HFFc6 (cell line): ENCODE results near the gene ISM1. TPM values are rescaled to one million over a fixed set of nuclear protein-coding genes. Genes with fewer than 3 reads are reported as not detected.

Source experiments
- DNase-seq: peaks from one replicate; pipeline ENCODE4 v3.0.0-alpha.2; 2018
- H3K27ac Mint-ChIP-seq: 2 replicates; pipeline ENCODE4 v1.8.0; 2020; ENCODE audit warnings: mild to moderate bottlenecking, mixed read lengths
- H3K27me3 Mint-ChIP-seq: 2 replicates; pipeline ENCODE4 v1.8.0; 2021; ENCODE audit warnings: mild to moderate bottlenecking, moderate library complexity, mixed read lengths; ENCODE audit not compliant: insufficient read depth
- H3K36me3 Mint-ChIP-seq: 2 replicates; pipeline ENCODE4 v1.8.0; 2021; ENCODE audit warnings: low read depth, mixed read lengths
- H3K4me1 Mint-ChIP-seq: 2 replicates; pipeline ENCODE4 v1.8.0; 2020; ENCODE audit warnings: low read depth, mixed read lengths
- H3K4me3 Mint-ChIP-seq: 2 replicates; pipeline ENCODE4 v1.8.0; 2020; ENCODE audit warnings: mild to moderate bottlenecking, moderate library complexity, mixed read lengths
- H3K9me3 Mint-ChIP-seq: 2 replicates; pipeline ENCODE4 v1.8.0; 2020; ENCODE audit warnings: mild to moderate bottlenecking, mixed read lengths
- total RNA-seq, 6 experiments: library from RNA; stranded (reverse); fragmentation: NEBNext Ultra II Directional; extraction: Animal tissue kit (Norgen Biotek cat#: 25700); gene quantifications; 2 replicates in 1 of 6; 3 replicates in 5 of 6; pipeline ENCODE4 v1.2.3, GENCODE V29; 2021
- TF ChIP-seq, protein P1 (sequence below): fragments of 200-600 bp; sonication (generic); IDR thresholded peaks from 2 replicates; pipeline ENCODE4 v1.5.0; 2021; ENCODE audit warnings: antibody characterized with exemption, mild to moderate bottlenecking

ISM1 gene
- total RNA-seq, 6 experiments from 2014 or later, result 0.07 TPM; not detected in 5

DNA sequence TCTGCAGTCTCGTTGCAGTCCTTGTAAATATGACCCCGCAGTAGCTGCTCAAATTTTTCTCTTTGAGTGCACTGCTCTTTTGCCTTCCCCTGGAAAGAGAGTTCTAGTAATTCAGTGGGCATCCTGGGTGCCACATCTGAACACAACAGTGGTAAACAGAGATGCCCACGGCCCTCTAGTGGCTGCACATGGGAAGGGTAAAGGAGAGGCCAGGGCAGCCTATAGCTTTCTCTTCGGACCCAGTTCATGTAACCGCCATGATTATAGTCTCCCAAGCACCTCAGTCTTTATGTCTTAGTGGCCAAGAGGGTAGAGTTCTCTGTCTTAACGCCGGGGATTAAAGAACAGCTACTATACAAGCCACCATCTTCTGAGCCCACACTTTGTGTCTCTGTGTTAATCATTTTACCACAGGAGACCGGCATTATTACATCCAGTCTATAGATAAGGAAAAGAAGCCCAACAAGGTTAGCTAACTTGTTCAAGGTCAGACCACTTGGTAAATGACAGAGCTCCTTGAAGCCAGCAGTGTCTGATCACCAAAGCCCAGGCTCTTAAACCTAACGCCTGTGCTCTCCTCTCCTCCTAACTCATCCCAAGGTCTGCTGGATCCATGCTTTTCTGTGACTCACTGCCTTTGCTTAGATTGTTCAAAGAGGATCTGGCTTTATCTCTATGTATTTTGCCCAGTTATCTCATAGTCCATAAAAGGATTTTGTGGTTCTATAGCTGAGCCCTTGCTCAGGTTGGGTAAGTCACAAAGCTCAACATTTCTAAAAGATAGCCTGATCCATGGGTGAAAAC lies 81.8 kb downstream of the ISM1 start:
- TF ChIP-seq, protein P1, sequence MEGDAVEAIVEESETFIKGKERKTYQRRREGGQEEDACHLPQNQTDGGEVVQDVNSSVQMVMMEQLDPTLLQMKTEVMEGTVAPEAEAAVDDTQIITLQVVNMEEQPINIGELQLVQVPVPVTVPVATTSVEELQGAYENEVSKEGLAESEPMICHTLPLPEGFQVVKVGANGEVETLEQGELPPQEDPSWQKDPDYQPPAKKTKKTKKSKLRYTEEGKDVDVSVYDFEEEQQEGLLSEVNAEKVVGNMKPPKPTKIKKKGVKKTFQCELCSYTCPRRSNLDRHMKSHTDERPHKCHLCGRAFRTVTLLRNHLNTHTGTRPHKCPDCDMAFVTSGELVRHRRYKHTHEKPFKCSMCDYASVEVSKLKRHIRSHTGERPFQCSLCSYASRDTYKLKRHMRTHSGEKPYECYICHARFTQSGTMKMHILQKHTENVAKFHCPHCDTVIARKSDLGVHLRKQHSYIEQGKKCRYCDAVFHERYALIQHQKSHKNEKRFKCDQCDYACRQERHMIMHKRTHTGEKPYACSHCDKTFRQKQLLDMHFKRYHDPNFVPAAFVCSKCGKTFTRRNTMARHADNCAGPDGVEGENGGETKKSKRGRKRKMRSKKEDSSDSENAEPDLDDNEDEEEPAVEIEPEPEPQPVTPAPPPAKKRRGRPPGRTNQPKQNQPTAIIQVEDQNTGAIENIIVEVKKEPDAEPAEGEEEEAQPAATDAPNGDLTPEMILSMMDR, result peak; percentile 73
- H3K27me3 Mint-ChIP-seq, result no peaks in the 10 kb centered on the region; the same call in 1 of the 2 replicates
- H3K4me3 Mint-ChIP-seq, result no peak overlapping the region
- H3K27ac Mint-ChIP-seq, result no peak overlapping the region
- H3K4me1 Mint-ChIP-seq, result no peaks in the 10 kb centered on the region
- DNase-seq, result peak; percentile 3
- no peaks in the 10 kb centered on the region for H3K36me3 Mint-ChIP-seq
- no peaks in the 10 kb centered on the region for H3K9me3 Mint-ChIP-seq

DNA sequence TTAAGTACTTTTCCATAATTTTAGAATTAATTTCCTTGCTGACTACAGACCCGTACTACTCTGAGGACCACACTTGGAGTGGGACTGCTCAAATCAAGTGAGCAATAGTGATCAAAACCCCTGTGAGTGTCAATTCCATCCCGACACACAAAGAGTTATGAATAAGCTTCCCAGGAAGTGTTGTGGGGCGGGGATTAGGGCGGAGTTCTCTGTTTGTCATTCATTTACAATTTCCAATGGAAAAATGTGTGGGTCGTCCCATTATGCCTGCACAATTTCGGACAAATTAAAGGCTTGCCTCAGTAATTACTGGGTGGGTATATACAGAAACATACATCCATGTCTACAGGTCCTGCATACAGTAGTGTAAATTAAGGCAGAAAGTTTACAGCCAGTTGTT lies 84.2 kb downstream of the ISM1 start:
- Mint-ChIP-seq H3K4me3 (no peak overlapping the region), H3K27me3 (no peaks in the 10 kb centered on the region; the same call in 1 of the 2 replicates), H3K9me3 (no peaks in the 10 kb centered on the region), H3K4me1 (no peaks in the 10 kb centered on the region), H3K27ac (no peak overlapping the region), H3K36me3 (no peaks in the 10 kb centered on the region)
- TF ChIP-seq, protein P1, result no peak
- DNase-seq, result no peak

GRCh38 chr20:13307562-13308163 lies 86.6 kb downstream of the ISM1 start:
- Mint-ChIP-seq H3K27ac (no peak overlapping the region), H3K4me3 (no peak overlapping the region), H3K27me3 (peaks cover 4% of the 10 kb centered on the region), H3K9me3 (no peaks in the 10 kb centered on the region), H3K36me3 (no peaks in the 10 kb centered on the region), H3K4me1 (no peaks in the 10 kb centered on the region)
- DNase-seq, result no peak
- TF ChIP-seq, protein P1, result no peak

DNA sequence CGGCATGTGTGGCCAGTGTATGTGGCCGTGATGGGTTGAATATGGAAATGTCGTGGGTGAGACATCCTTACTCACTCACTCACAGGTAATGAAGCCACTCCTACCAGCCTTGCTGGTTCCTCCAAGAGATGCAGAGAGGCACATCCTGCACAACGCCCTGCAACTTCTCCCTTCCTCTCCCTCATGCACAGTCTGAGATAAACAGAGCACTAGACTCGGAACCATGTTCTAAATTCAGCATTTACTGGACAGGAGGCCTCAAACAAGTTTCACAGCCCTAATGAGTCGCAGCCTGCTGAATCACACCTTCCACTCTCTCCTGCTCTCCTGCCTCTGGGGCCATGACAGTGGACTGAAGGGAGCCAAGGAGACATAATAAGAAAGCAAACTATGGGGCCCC lies 91.2 kb downstream of the ISM1 start:
- Mint-ChIP-seq H3K27ac (no peak overlapping the region), H3K4me1 (no peaks in the 10 kb centered on the region), H3K4me3 (no peak overlapping the region), H3K36me3 (no peaks in the 10 kb centered on the region), H3K9me3 (no peaks in the 10 kb centered on the region; the same call in 1 of the 2 replicates), H3K27me3 (peaks cover 7% of the 10 kb centered on the region)
- TF ChIP-seq, protein P1, result no peak
- no peak for DNase-seq

GRCh38 chr20:13313201-13313600 lies 92.1 kb downstream of the ISM1 start:
- H3K36me3 Mint-ChIP-seq, result no peaks in the 10 kb centered on the region
- H3K27me3 Mint-ChIP-seq, result peaks cover 7% of the 10 kb centered on the region
- H3K4me1 Mint-ChIP-seq, result no peaks in the 10 kb centered on the region

More at GRCh38 chr20:13313201-13313600, 92.1 kb downstream of the ISM1 start:
- Mint-ChIP-seq H3K27ac (no peak overlapping the region), H3K9me3 (no peaks in the 10 kb centered on the region; the same call in none of the 2 replicates), H3K4me3 (no peak overlapping the region)
- TF ChIP-seq, protein P1, result no peak
- DNase-seq, result no peak
